GM12878 (cell line): ENCODE results near the gene ERC2. TPM values are rescaled to one million over a fixed set of nuclear protein-coding genes. Genes with fewer than 3 reads are reported as not detected.

Source experiments
- ATAC-seq: fragments of 200-7000 bp; cut with Tn5 transposase; 3 replicates; pipeline ENCODE4 v1.9.1; 2020; ENCODE audit warnings: mild to moderate bottlenecking, moderate library complexity
- BruUV-seq: library from RNA; stranded (reverse); fragments of 400-500 nt; replicated peaks from 2 replicates; lab custom pipeline; 2021; lab: Mats Ljungman, UMichigan
- CTCF ChIA-PET: fragments of 300-600 bp; sonication (Branson Sonifier 250); formaldehyde crosslinking; extraction: SDS; loops from one replicate; lab custom pipeline; 2021; ENCODE audit warnings: inconsistent platforms; lab: Yijun Ruan, JAX
- POLR2A ChIA-PET: fragments of 350-600 bp; formaldehyde crosslinking; extraction: SDS; loops from one replicate; lab custom pipeline; 2021; ENCODE audit warnings: inconsistent platforms; lab: Charles Lee
- RAD21 ChIA-PET: fragments of 300-600 bp; sonication (Branson Sonifier 250); formaldehyde crosslinking; loops from one replicate; lab custom pipeline; 2023; ENCODE audit warnings: antibody characterized with exemption; ENCODE audit not compliant: unreplicated experiment; lab: Charles Lee
- SMC1A ChIA-PET: fragments of 300-600 bp; sonication (Branson Sonifier 250); formaldehyde crosslinking; loops from one replicate; lab custom pipeline; 2023; ENCODE audit not compliant: unreplicated experiment, uncharacterized antibody; lab: Charles Lee
- DNase-seq: peaks from one replicate; pipeline ENCODE4 v3.0.0-alpha.2; 2011; ENCODE audit warnings: low read depth, low spot score
- FAIRE-seq: peaks from 3 replicates; lab custom pipeline; 2011; peaks lifted over from hg19 to GRCh38; lab: Jason Lieb, UNC
- H2AFZ ChIP-seq: 2 replicates; pipeline ENCODE4 v1.6.0; 2011; ENCODE audit warnings: low read depth, low read length, control low read depth; ENCODE audit not compliant: control insufficient read depth
- H3K27ac ChIP-seq: 2 replicates; pipeline ENCODE4 v1.5.1; 2011; ENCODE audit warnings: control low read depth; ENCODE audit not compliant: control insufficient read depth, insufficient read depth
- H3K27me3 ChIP-seq, 2 experiments: replicated peaks in 1 of 2; 2 replicates each; pipeline versions ENCODE4 v1.6.0 to v1.6.1; 2011; ENCODE audit warnings: low read length in 1 of 2; ENCODE audit not compliant: control insufficient read depth in 2 of 2, insufficient read depth in 2 of 2
- H3K36me3 ChIP-seq, 2 experiments: 2 replicates each; pipeline ENCODE4 v1.5.1; 2011; ENCODE audit warnings: low read length in 1 of 2; ENCODE audit not compliant: control insufficient read depth in 2 of 2, insufficient read depth in 2 of 2
- H3K4me1 ChIP-seq: 2 replicates; pipeline ENCODE4 v1.6.1; 2011; ENCODE audit warnings: mild to moderate bottlenecking, low read length, moderate library complexity, mixed read lengths; ENCODE audit not compliant: control insufficient read depth, insufficient read depth
- H3K4me2 ChIP-seq: 2 replicates; pipeline ENCODE4 v1.6.0; 2011; ENCODE audit warnings: control low read depth; ENCODE audit not compliant: control insufficient read depth, insufficient read depth
- H3K4me3 ChIP-seq: fragments of 200-600 bp; sonication (generic); 2 replicates; pipeline ENCODE4 v1.5.1; 2016
- H3K79me2 ChIP-seq: 2 replicates; pipeline ENCODE4 v1.6.0; 2011; ENCODE audit warnings: low read length; ENCODE audit not compliant: control insufficient read depth, insufficient read depth
- H3K9ac ChIP-seq: 2 replicates; pipeline ENCODE4 v1.8.0; 2011; ENCODE audit warnings: low read length, control low read depth, mixed read lengths; ENCODE audit not compliant: control insufficient read depth, insufficient read depth
- H3K9me3 ChIP-seq: replicated peaks from 3 replicates; pipeline ENCODE4 v1.5.1; 2011; ENCODE audit warnings: mild to moderate bottlenecking, low read length; ENCODE audit not compliant: control insufficient read depth, insufficient read depth
- H4K20me1 ChIP-seq: 2 replicates; pipeline ENCODE4 v1.6.0; 2011; ENCODE audit not compliant: control insufficient read depth, insufficient read depth
- LARP7 ChIP-seq: fragments of 450-650 bp; IDR thresholded peaks from 2 replicates; pipeline ENCODE4 v1.6.1; 2017; ENCODE audit warnings: mild to moderate bottlenecking
- MAX ChIP-seq: IDR thresholded peaks from 2 replicates; pipeline ENCODE4 v1.6.1; 2012; ENCODE audit warnings: low read depth, low read length, improper control_type of control experiment
- RB1 ChIP-seq: fragments of 450-650 bp; formaldehyde crosslinking; IDR thresholded peaks from 2 replicates; pipeline ENCODE4 v1.6.1; 2017; ENCODE audit warnings: mild to moderate bottlenecking, borderline replicate concordance
- REST ChIP-seq: IDR thresholded peaks from 2 replicates; pipeline ENCODE4 v1.6.1; 2012; ENCODE audit warnings: mild to moderate bottlenecking, low read depth, low read length
- WGBS: methylation state at CpG from one replicate; pipeline ENCODE4 v1.1.6; 2016; ENCODE audit warnings: low lambda C conversion rate; ENCODE audit not compliant: insufficient replicate concordance, insufficient coverage; ENCODE audit errors: missing lambda C conversion rate; 5-methylcytosine and 5-hydroxymethylcytosine counted together
- in situ Hi-C: fragments of 300-500 bp; cut with MboI; formaldehyde crosslinking; loops from 9 replicates; pipeline ENCODE4 v1.14.3; 2018; ENCODE audit warnings: mixed read lengths
- intact Hi-C: fragments of 100-400 bp; cut with micrococcal nuclease; formaldehyde crosslinking; loops from one replicate; pipeline ENCODE4 v1.14.2; 2022; ENCODE audit not compliant: unreplicated experiment
- polyA plus RNA-seq, 11 experiments: library from polyadenylated mRNA; depleted of rRNA in 4 of 11; unstranded in 6 of 11; stranded (reverse) in 5 of 11; fragments of >200 nt; fragmentation: Nextera tagmentation in 4 of 11; fragmentation: Illumina TruSeq in 1 of 11; extraction: Ambion mirVana in 4 of 11; extraction: Trizol in 1 of 11; gene quantifications; 1 replicate in 1 of 11; 2 replicates in 10 of 11; pipeline versions ENCODE4 v1.2.1 to v1.2.3, GENCODE V29; 2011 to 2016; ENCODE audit warnings: inconsistent platforms in 2 of 11, missing spikeins in 2 of 11, low read depth in 1 of 11
- total RNA-seq, 4 experiments: library from RNA; depleted of rRNA in 3 of 4; stranded (reverse); fragments of >200 nt in 3 of 4; fragmentation: Illumina TruSeq in 1 of 4; extraction: Trizol in 1 of 4; gene quantifications; 2 replicates each; pipeline versions ENCODE4 v1.2.1 to v1.2.3, GENCODE V29; 2013 to 2021

The ERC2 gene
- total and polyA plus RNA-seq, 10 of the 15 experiments (the other 5 are each of a cell fraction or from before 2014, with no cell fraction given), result 0.06 to 1.4 (median 0.12) TPM; not detected in 3

GRCh38 chr3:56428667-56429066 is 39.6 kb downstream of the ERC2 start (continued):
- TF ChIP-seq REST (no peak), RB1 (no peak), LARP7 (no peak)

GRCh38 chr3:56424885-56425284 is 43.4 kb downstream of the ERC2 start:
- WGBS, result 51% methylated on average over 3 of the region's 3 CpGs
- RAD21 ChIA-PET, result no interaction called here
- Histone ChIP-seq H3K27ac (no peak overlapping the region), H3K4me1 (no peaks in the 10 kb centered on the region), H3K4me3 (no peak overlapping the region), H2AFZ (no peak overlapping the region), H3K27me3 (peaks cover 0 to 2% of the 10 kb centered on the region in 2 experiments; a peak in 1 of 4 replicates), H3K36me3 (no peaks in the 10 kb centered on the region), H4K20me1 (no peaks in the 10 kb centered on the region), H3K9ac (no peak overlapping the region), H3K79me2 (no peaks in the 10 kb centered on the region), H3K4me2 (no peak overlapping the region), H3K9me3 (no peaks in the 10 kb centered on the region)
- CTCF ChIA-PET, result no interaction called here
- SMC1A ChIA-PET, result no interaction called here
- FAIRE-seq (no peak), ATAC-seq (no peak), DNase-seq (no peak)
- intact Hi-C loops, result no loop called here
- in situ Hi-C loops, result no loop called here
- POLR2A ChIA-PET, result no interaction called here
- TF ChIP-seq MAX, result no peak
- no TSS peak for BruUV-seq
